Suprapubic skin (tissue), 4 donors: Measurements from ENCODE around the gene NAP1L1. TPM values are rescaled to one million over a fixed set of nuclear protein-coding genes. Genes with fewer than 3 reads are reported as not detected.
A peak's percentile ranks its signal among the peaks of the same experiment; 100 is the strongest.

Experiments
- DNase-seq, 2 donors: peaks; one replicate each; pipeline ENCODE4 v3.0.0-alpha.2; 2019; ENCODE audit warnings: low spot score in 2 of 2
- H3K27ac ChIP-seq: fragments of 200-600 bp; sonication (generic); one replicate; pipeline ENCODE4 v1.5.1; 2019
- H3K27me3 ChIP-seq: fragments of 200-600 bp; sonication (generic); one replicate; pipeline ENCODE4 v1.5.1; 2019
- H3K36me3 ChIP-seq: fragments of 200-600 bp; sonication (generic); one replicate; pipeline ENCODE4 v1.5.1; 2019
- H3K4me1 ChIP-seq: fragments of 200-600 bp; sonication (generic); one replicate; pipeline ENCODE4 v1.5.1; 2019
- H3K4me3 ChIP-seq: fragments of 200-600 bp; sonication (generic); one replicate; pipeline ENCODE4 v1.5.1; 2019; ENCODE audit warnings: mild to moderate bottlenecking
- H3K9me3 ChIP-seq: fragments of 200-600 bp; sonication (generic); one replicate; pipeline ENCODE4 v1.5.1; 2019
- CTCF ChIP-seq, 2 donors: fragments of 200-600 bp in 1 of 2; fragments of 450-650 bp in 1 of 2; sonication (generic) in 1 of 2; IDR thresholded peaks; one replicate each; pipeline ENCODE4 v1.5.1; 2016 to 2019; ENCODE audit warnings: antibody characterized with exemption in 2 of 2, mild to moderate bottlenecking in 1 of 2, moderate library complexity in 1 of 2
- EP300 ChIP-seq: sonication (generic); formaldehyde crosslinking; IDR thresholded peaks from one replicate; pipeline ENCODE4 v1.6.1; 2017; ENCODE audit warnings: antibody characterized with exemption
- POLR2A ChIP-seq, 2 donors: fragments of 450-650 bp; IDR thresholded peaks; one replicate each; pipeline ENCODE4 v1.6.1; 2017; ENCODE audit warnings: antibody characterized with exemption in 2 of 2, mild to moderate bottlenecking in 2 of 2, moderate library complexity in 2 of 2
- POLR2AphosphoS5 ChIP-seq, 3 donors: sonication (generic); formaldehyde crosslinking; IDR thresholded peaks; one replicate each; pipeline ENCODE4 v1.6.1; 2017; ENCODE audit warnings: antibody characterized with exemption in 3 of 3
- WGBS: methylation state at CpG from one replicate; pipeline ENCODE4 v1.1.5; 2018; 5-methylcytosine and 5-hydroxymethylcytosine counted together
- total RNA-seq, 4 donors: library from RNA; depleted of rRNA; stranded (reverse); fragments of >200 nt; gene quantifications; one replicate each; pipeline ENCODE4 v1.1.0, GENCODE V29; 2016

The NAP1L1 gene, protein sequence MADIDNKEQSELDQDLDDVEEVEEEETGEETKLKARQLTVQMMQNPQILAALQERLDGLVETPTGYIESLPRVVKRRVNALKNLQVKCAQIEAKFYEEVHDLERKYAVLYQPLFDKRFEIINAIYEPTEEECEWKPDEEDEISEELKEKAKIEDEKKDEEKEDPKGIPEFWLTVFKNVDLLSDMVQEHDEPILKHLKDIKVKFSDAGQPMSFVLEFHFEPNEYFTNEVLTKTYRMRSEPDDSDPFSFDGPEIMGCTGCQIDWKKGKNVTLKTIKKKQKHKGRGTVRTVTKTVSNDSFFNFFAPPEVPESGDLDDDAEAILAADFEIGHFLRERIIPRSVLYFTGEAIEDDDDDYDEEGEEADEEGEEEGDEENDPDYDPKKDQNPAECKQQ
- total RNA-seq = 100 to 1,000 TPM; 159 to 243 (median 186) TPM

DNA sequence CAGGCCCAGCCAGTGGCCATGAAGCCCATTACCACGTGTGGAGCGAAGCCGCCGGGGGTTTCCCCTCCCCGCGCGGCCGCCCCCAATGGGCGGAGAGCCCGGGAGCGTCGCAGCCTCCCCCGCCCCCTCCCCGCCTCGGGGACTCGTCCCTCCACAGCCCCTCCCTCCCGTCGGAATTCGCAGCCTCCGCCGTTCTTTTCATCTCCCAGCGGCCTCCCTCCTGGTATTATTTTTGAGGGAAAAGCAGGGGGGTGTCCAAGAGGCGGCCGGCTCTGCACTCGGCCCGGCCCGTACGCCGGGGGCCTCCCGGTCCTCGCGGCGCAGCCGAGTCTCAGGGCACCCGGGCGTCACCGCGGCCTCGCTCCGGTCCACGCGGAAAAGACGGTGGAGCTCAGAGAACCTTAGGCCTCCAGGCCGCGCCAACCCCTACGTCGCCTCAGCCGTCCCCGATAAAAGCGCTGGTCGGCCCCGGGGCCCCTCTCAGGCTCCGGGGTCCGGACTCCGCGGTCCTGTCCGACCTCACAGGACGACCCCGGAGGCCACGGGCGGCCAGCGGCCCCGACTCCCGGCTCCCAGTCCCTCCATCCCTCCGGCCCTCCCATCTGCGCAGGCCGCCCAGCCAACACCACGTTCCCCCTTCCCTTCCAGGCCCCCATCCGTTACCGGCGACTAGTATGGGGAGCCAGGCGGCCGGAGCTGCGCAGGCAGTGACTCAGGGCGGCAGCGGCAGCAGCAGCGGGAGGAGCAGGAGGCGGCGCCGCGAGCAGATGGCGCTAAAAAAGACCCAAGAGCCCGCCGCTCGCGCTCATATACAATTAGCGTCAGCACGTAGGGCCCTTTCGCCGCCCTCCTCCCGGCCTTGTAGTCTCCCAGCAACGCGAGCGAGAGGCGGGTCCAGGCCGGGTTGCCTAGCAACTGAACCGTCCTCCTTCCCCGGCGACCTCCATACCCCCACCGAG lies at the start of gene NAP1L1:
Gene NAP1L1 (minus strand): TSS at position 782 of the 959 bp plus-strand sequence. CDS start 10,466 bp downstream, outside the sequence.
- peak; percentile 97 to 98 for DNase-seq
- no peaks in the 10 kb centered on the region for H3K36me3 ChIP-seq
- no peaks in the 10 kb centered on the region for H3K9me3 ChIP-seq
- H3K4me3 ChIP-seq = peak within 1 kb of the TSS; percentile 91
- WGBS = under 1% methylated on average over 32 of the region's 100 CpGs
- TF ChIP-seq CTCF (IDR thresholded peaks at IDR 0.05) = no peak
- TF ChIP-seq POLR2A (IDR thresholded peaks at IDR 0.05) = peak; percentile 15 to 90
- TF ChIP-seq POLR2AphosphoS5 (IDR thresholded peaks at IDR 0.05) = peak in 2 of 3 donors; percentile 79 to 91
- TF ChIP-seq EP300 = no peak
- H3K27me3 ChIP-seq = no peaks in the 10 kb centered on the region
- H3K27ac ChIP-seq = peak within 1 kb of the TSS; percentile 99
- H3K4me1 ChIP-seq = peaks cover 30% of the 10 kb centered on the region

GRCh38 chr12:76127588-76127987 lies 43.1 kb upstream of the NAP1L1 start:
- WGBS = 98% methylated on average over 5 of the region's 5 CpGs
- Histone ChIP-seq H3K9me3 (no peaks in the 10 kb centered on the region), H3K27me3 (no peaks in the 10 kb centered on the region), H3K36me3 (no peaks in the 10 kb centered on the region), H3K4me1 (no peaks in the 10 kb centered on the region), H3K4me3 (no peak overlapping the region), H3K27ac (no peak overlapping the region)
- TF ChIP-seq POLR2AphosphoS5 (IDR thresholded peaks at IDR 0.05) = no peak
- TF ChIP-seq POLR2A (IDR thresholded peaks at IDR 0.05) = no peak
- no peak for TF ChIP-seq EP300
- TF ChIP-seq CTCF (IDR thresholded peaks at IDR 0.05) = no peak
- no peak for DNase-seq

GRCh38 chr12:76124456-76124855 lies 40.0 kb upstream of the NAP1L1 start:
- 80% methylated on average over 4 of the region's 5 CpGs for WGBS
- Histone ChIP-seq H3K27me3 (no peaks in the 10 kb centered on the region), H3K36me3 (no peaks in the 10 kb centered on the region), H3K4me3 (no peak overlapping the region), H3K4me1 (no peaks in the 10 kb centered on the region), H3K9me3 (no peaks in the 10 kb centered on the region), H3K27ac (no peak overlapping the region)
- no peak for TF ChIP-seq POLR2AphosphoS5 (IDR thresholded peaks at IDR 0.05)
- no peak for TF ChIP-seq CTCF (IDR thresholded peaks at IDR 0.05)
- TF ChIP-seq EP300 = no peak
- no peak for TF ChIP-seq POLR2A (IDR thresholded peaks at IDR 0.05)
- no peak for DNase-seq

DNA sequence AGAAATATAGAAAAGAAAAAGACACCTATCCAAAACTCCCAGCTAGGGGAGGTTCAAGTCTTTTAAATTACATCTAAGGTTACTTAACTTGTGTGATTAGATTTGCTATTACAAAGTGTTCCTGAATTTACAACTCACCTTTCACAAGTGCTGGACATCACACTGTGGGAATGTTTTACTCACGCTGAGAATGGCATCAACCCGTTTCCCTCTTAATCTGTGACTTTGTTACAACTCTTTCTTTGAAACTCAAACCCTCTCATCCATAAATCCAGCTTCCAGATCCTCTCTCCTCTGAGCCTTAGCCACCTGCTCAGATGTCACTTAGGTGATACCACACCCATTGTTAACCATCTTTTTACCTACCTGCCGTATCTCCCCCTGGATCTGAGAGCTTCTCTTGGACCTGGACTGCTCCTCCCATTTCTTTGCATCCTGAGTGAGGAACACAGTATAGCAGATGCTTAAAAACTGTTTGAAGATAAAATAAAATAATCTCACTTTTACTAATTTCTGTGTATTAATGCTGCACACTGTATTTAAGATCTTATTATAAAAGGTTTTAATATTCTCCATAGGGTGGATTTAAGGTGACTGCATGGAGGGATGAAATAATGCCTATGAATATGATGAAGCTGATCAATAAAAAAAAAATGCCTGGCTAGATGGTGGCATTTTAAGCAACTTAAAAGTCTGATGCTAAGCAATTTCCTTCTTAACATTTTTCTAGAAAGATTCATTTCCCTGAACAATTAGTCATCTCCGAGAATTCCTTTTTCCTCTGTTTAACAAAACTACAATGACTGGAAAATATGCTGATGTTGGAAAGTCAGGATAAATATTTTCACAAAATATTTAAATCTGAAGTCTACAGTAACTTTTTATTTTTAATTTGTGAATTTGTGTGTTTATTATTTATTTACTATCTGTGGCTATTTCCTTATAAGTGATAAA lies 39.1 kb upstream of the NAP1L1 start:
- no peaks in the 10 kb centered on the region for H3K27me3 ChIP-seq
- TF ChIP-seq POLR2AphosphoS5 (IDR thresholded peaks at IDR 0.05) (no peak), POLR2A (IDR thresholded peaks at IDR 0.05) (no peak), EP300 (no peak), CTCF (IDR thresholded peaks at IDR 0.05) (no peak)
- peak overlapping the region; percentile 10 for H3K27ac ChIP-seq
- 41% methylated on average over 4 of the region's 4 CpGs for WGBS
- H3K36me3 ChIP-seq = no peaks in the 10 kb centered on the region
- no peaks in the 10 kb centered on the region for H3K4me1 ChIP-seq
- H3K9me3 ChIP-seq = no peaks in the 10 kb centered on the region
- DNase-seq = no peak
- H3K4me3 ChIP-seq = no peak overlapping the region
